Measurements from ENCODE around the gene CLTRN.
A peak's percentile ranks its signal among the peaks of the same experiment; 100 is the strongest.

CLTRN gene

GRCh38 chrX:15623054-15623453 lies 41.6 kb downstream of the CLTRN start:
- H3K4me3 ChIP-seq (ENCODE audit: low read depth in 1 of 2, low read length in 1 of 2), result no peak overlapping the region
- H3K36me3 ChIP-seq, result no peaks in the 10 kb centered on the region
- TF ChIP-seq CTCF (IDR thresholded peaks at IDR 0.05), result no peak
- H3K4me1 ChIP-seq (ENCODE audit: control insufficient read depth in 1 of 2, insufficient read depth in 1 of 2, low read depth in 1 of 2, low read length in 1 of 2), result no peaks in the 10 kb centered on the region
- no peaks in the 10 kb centered on the region for H3K9me3 ChIP-seq
- H3K27me3 ChIP-seq, result no peaks in the 10 kb centered on the region
- no peak overlapping the region for H3K27ac ChIP-seq

- no peaks in the 10 kb centered on the region for H3K9me3 ChIP-seq
- H3K4me3 ChIP-seq (ENCODE audit: low read depth in 1 of 2, low read length in 1 of 2), result no peak overlapping the region
- H3K36me3 ChIP-seq, result no peaks in the 10 kb centered on the region
- H3K27ac ChIP-seq, result no peak overlapping the region
- H3K27me3 ChIP-seq, result peaks cover 15% of the 10 kb centered on the region
- no peaks in the 10 kb centered on the region for H3K4me1 ChIP-seq (ENCODE audit: control insufficient read depth in 1 of 2, insufficient read depth in 1 of 2, low read depth in 1 of 2, low read length in 1 of 2)
- TF ChIP-seq CTCF (IDR thresholded peaks at IDR 0.05), result no peak
Observed at GRCh38 chrX:15619053-15619755, 45.4 kb downstream of the CLTRN start.

DNA sequence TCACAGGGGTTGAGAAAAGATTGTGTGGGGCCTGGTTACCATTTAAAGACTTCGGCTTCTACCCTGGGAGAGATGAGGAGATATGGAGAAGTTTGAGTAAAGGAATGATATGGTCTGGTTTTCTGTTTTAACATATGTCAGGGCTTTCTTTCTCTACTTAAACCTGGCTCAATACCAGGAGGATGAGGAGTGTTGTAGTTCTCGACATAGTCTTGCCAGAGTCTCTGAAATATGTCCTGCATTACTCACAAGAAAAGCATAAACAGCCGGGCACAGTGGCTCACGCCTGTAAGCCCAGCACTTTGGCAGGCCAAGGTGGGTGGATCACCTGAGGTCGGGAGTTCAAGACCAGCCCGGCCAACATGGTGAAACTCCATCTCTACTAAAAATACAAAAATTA lies 47.5 kb downstream of the CLTRN start:
- TF ChIP-seq CTCF (IDR thresholded peaks at IDR 0.05), result no peak
- no peaks in the 10 kb centered on the region for H3K36me3 ChIP-seq
- no peak overlapping the region for H3K4me3 ChIP-seq (ENCODE audit: low read depth in 1 of 2, low read length in 1 of 2)
- no peaks in the 10 kb centered on the region for H3K9me3 ChIP-seq
- peaks cover 32% of the 10 kb centered on the region for H3K27me3 ChIP-seq
- H3K27ac ChIP-seq, result no peak overlapping the region
- H3K4me1 ChIP-seq (ENCODE audit: control insufficient read depth in 1 of 2, insufficient read depth in 1 of 2, low read depth in 1 of 2, low read length in 1 of 2), result no peaks in the 10 kb centered on the region

GRCh38 chrX:15616531-15616930 lies 48.1 kb downstream of the CLTRN start:
- TF ChIP-seq CTCF (IDR thresholded peaks at IDR 0.05), result no peak
- H3K27ac ChIP-seq, result no peak overlapping the region
- H3K4me1 ChIP-seq (ENCODE audit: control insufficient read depth in 1 of 2, insufficient read depth in 1 of 2, low read depth in 1 of 2, low read length in 1 of 2), result no peaks in the 10 kb centered on the region
- H3K27me3 ChIP-seq, result peaks cover 32% of the 10 kb centered on the region
- H3K4me3 ChIP-seq (ENCODE audit: low read depth in 1 of 2, low read length in 1 of 2), result no peak overlapping the region
- H3K9me3 ChIP-seq, result no peaks in the 10 kb centered on the region
- no peaks in the 10 kb centered on the region for H3K36me3 ChIP-seq

DNA sequence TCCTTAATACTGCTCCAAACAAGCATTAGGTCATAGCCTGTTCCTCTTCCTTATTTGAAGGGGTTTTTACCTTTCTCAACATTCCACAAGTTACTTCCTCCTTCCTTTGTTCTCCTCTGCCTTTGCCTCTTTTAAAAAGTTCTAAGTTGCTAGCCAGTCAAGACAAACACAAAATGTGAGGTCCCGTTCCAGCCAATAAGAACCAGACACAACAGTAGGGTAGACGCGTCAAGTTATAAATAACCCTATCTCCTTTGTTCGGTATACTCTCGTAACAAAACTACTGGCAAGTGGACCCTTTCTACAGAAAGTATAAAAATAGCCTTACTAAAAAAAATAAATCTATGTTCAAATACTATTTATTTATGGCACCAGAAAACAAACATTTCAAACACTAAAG lies 57.5 kb downstream of the CLTRN start:
- Histone ChIP-seq H3K9me3 (no peaks in the 10 kb centered on the region), H3K4me1 (ENCODE audit: control insufficient read depth in 1 of 2, insufficient read depth in 1 of 2, low read depth in 1 of 2, low read length in 1 of 2) (peaks cover 18 to 20% of the 10 kb centered on the region in 2 experiments), H3K4me3 (ENCODE audit: low read depth in 1 of 2, low read length in 1 of 2) (no peak overlapping the region), H3K36me3 (no peaks in the 10 kb centered on the region), H3K27ac (peak overlapping the region; percentile 42), H3K27me3 (peaks cover 5% of the 10 kb centered on the region)
- no peak for TF ChIP-seq CTCF (IDR thresholded peaks at IDR 0.05)

All from neutrophil (primary cell).